D341Med (cell line): ENCODE results near the gene MYO1D.
"Not testable (repeated sequence)": the region's sequence is repeated elsewhere in the genome, so short reads cannot be mapped to it uniquely, and the experiment has no call there.

ENCODE experiments used
- DNase-seq: peaks from one replicate; pipeline ENCODE4 v3.0.0; 2012; ENCODE audit warnings: low spot score

MYO1D gene

GRCh38 chr17:32894245-32894644, 17.3 kb upstream of the MYO1D start:
- DNase-seq = no peak

GRCh38 chr17:32887410-32887809, 10.5 kb upstream of the MYO1D start:
- DNase-seq = not testable (repeated sequence)

- not testable (repeated sequence) for DNase-seq
These were observed 10.0 kb upstream of the MYO1D start for GRCh38 chr17:32886951-32887350.

GRCh38 chr17:32882734-32883133, 5.8 kb upstream of the MYO1D start:
- DNase-seq = no peak

- no peak for DNase-seq
These were observed 5.1 kb upstream of the MYO1D start for GRCh38 chr17:32882029-32882428.

- no peak for DNase-seq
These were observed 3.9 kb upstream of the MYO1D start for GRCh38 chr17:32880671-32881453.

- DNase-seq = no peak
These were observed 2.2 kb upstream of the MYO1D start for GRCh38 chr17:32879134-32879533.

GRCh38 chr17:32878211-32878610, 1.3 kb upstream of the MYO1D start:
- DNase-seq = no peak

GRCh38 chr17:32877164-32877764, 340 bp upstream of the MYO1D start:
- peak; percentile 100 for DNase-seq

- no peak for DNase-seq
These were observed 954 bp downstream of the MYO1D start for GRCh38 chr17:32875923-32876416.

- no peak for DNase-seq
These were observed 1.6 kb downstream of the MYO1D start for GRCh38 chr17:32875230-32875917.

- DNase-seq = no peak
These were observed 3.8 kb downstream of the MYO1D start for GRCh38 chr17:32873114-32873513.

- DNase-seq = no peak
These were observed 5.2 kb downstream of the MYO1D start for GRCh38 chr17:32871746-32872145.

- DNase-seq = no peak
These were observed 6.0 kb downstream of the MYO1D start for GRCh38 chr17:32870969-32871368.

- no peak for DNase-seq
These were observed 6.8 kb downstream of the MYO1D start for GRCh38 chr17:32870027-32870670.

GRCh38 chr17:32869345-32870026, 7.4 kb downstream of the MYO1D start:
- DNase-seq = no peak

- no peak for DNase-seq
These were observed 11.8 kb downstream of the MYO1D start for GRCh38 chr17:32865141-32865540.

- no peak for DNase-seq
These were observed 13.4 kb downstream of the MYO1D start for GRCh38 chr17:32863559-32863958.

- DNase-seq = no peak
These were observed 14.0 kb downstream of the MYO1D start for GRCh38 chr17:32862940-32863339.

GRCh38 chr17:32861981-32862380, 14.9 kb downstream of the MYO1D start:
- no peak for DNase-seq

- DNase-seq = no peak
These were observed 16.9 kb downstream of the MYO1D start for GRCh38 chr17:32859857-32860525.
